K562 (cell line): ENCODE measurements around the gene COL8A2. TPM values are rescaled to one million over a fixed set of nuclear protein-coding genes. Genes with fewer than 3 reads are reported as not detected.

ENCODE experiments used
- BRD9 ChIP-seq: fragments of 450-650 bp; IDR thresholded peaks from 2 replicates; pipeline ENCODE4 v1.6.1; 2018; ENCODE audit warnings: low read depth; ENCODE audit not compliant: partially characterized antibody
- CREM ChIP-seq: IDR thresholded peaks from 2 replicates; pipeline ENCODE4 v1.6.1; 2014; ENCODE audit warnings: antibody characterized with exemption, low read depth
- DDX20 ChIP-seq: fragments of 450-650 bp; IDR thresholded peaks from 2 replicates; pipeline ENCODE4 v1.6.1; 2016; ENCODE audit warnings: missing genetic modification characterization, low read depth, mild to moderate bottlenecking, missing compliant biosample characterization, moderate library complexity
- NR1H2 ChIP-seq: sonication (generic); formaldehyde crosslinking; IDR thresholded peaks from 2 replicates; pipeline ENCODE4 v1.4.0; 2020; ENCODE audit warnings: mild to moderate bottlenecking, missing genetic modification reagents
- NR2F6 ChIP-seq: fragments of 450-650 bp; formaldehyde crosslinking; IDR thresholded peaks from 2 replicates; pipeline ENCODE4 v1.4.0; 2020; ENCODE audit warnings: mild to moderate bottlenecking
- PCBP2 ChIP-seq: fragments of 200-400 bp; formaldehyde crosslinking; IDR thresholded peaks from 2 replicates; pipeline ENCODE4 v1.6.1; 2018; ENCODE audit warnings: low read length, low read depth, mild to moderate bottlenecking, moderate library complexity; ENCODE audit not compliant: poor library complexity, severe bottlenecking
- RBFOX2 ChIP-seq: fragments of 200-400 bp; formaldehyde crosslinking; IDR thresholded peaks from 2 replicates; pipeline ENCODE4 v1.6.1; 2017; ENCODE audit warnings: low read depth, mild to moderate bottlenecking, low read length, moderate library complexity
- SAFB ChIP-seq: fragments of 200-400 bp; formaldehyde crosslinking; IDR thresholded peaks from 2 replicates; pipeline ENCODE4 v1.6.1; 2017; ENCODE audit warnings: low read depth, low read length, borderline replicate concordance
- SMAD2 ChIP-seq: fragments of 150-350 bp; IDR thresholded peaks from 2 replicates; pipeline ENCODE4 v1.6.1; 2014; ENCODE audit warnings: low read depth, mild to moderate bottlenecking, low read length
- SMAD4 ChIP-seq: fragments of 250-450 bp; sonication (Bioruptor Pico); conservative IDR thresholded peaks from 2 replicates; pipeline ENCODE4 v1.8.0; 2021; ENCODE audit warnings: inconsistent platforms, mild to moderate bottlenecking, moderate library complexity
- SMARCE1 ChIP-seq: fragments of 450-650 bp; IDR thresholded peaks from 2 replicates; pipeline ENCODE4 v1.7.1; 2016; ENCODE audit warnings: mild to moderate bottlenecking
- YY1 ChIP-seq, 3 experiments: IDR thresholded peaks; 2 replicates each; pipeline ENCODE4 v1.6.1; 2011; ENCODE audit warnings: low read length in 2 of 3, mild to moderate bottlenecking in 2 of 3, moderate library complexity in 2 of 3, borderline replicate concordance in 1 of 3, control low read depth in 1 of 3, low read depth in 1 of 3; ENCODE audit not compliant: insufficient read depth in 3 of 3, insufficient replicate concordance in 2 of 3, control insufficient read depth in 1 of 3, insufficient read length in 1 of 3; ENCODE audit errors: extremely low read depth in 1 of 3
- ZNF212 ChIP-seq: fragments of 450-650 bp; formaldehyde crosslinking; IDR thresholded peaks from 2 replicates; pipeline ENCODE4 v1.4.0; 2020; ENCODE audit warnings: mild to moderate bottlenecking
- ZNF41 ChIP-seq: fragments of 250-450 bp; sonication (Bioruptor Pico); conservative IDR thresholded peaks from 2 replicates; pipeline ENCODE4 v1.4.0; 2020; ENCODE audit warnings: mild to moderate bottlenecking
- ZNF589 ChIP-seq: fragments of 200-800 bp; sonication (Bioruptor generic); IDR thresholded peaks from 2 replicates; pipeline ENCODE4 v1.6.1; 2016; ENCODE audit warnings: low read depth, missing genetic modification characterization, missing compliant biosample characterization
- ZNF780A ChIP-seq: fragments of 250-450 bp; sonication (Bioruptor Pico); IDR thresholded peaks from 2 replicates; pipeline ENCODE4 v1.5.0; 2021; ENCODE audit warnings: mild to moderate bottlenecking
- polyA plus RNA-seq, 8 experiments: library from polyadenylated mRNA; depleted of rRNA in 4 of 8; stranded (reverse) in 5 of 8; unstranded in 3 of 8; fragments of >200 nt; fragmentation: Nextera tagmentation in 2 of 8; fragmentation: Illumina TruSeq in 1 of 8; extraction: Ambion mirVana in 2 of 8; extraction: Trizol in 1 of 8; gene quantifications; 2 replicates each; pipeline versions ENCODE4 v1.2.1 to v1.2.3, GENCODE V29; 2011 to 2014; ENCODE audit warnings: inconsistent platforms in 1 of 8, missing spikeins in 1 of 8
- total RNA-seq, 7 experiments: library from RNA; depleted of rRNA in 6 of 7; stranded (reverse); fragments of >200 nt in 6 of 7; fragmentation: Illumina TruSeq in 2 of 7; extraction: Trizol in 2 of 7; gene quantifications; 2 replicates each; pipeline versions ENCODE4 v1.2.1 to v1.2.3, GENCODE V29; 2011 to 2021; ENCODE audit warnings: low replicate concordance in 1 of 7
- TF ChIP-seq, protein P1 (sequence below): fragments of 250-450 bp; sonication (Bioruptor Pico); IDR thresholded peaks from 2 replicates; pipeline ENCODE4 v1.4.0; 2020; ENCODE audit warnings: mild to moderate bottlenecking, moderate library complexity
- TF ChIP-seq, protein P2 (sequence below): sonication (generic); formaldehyde crosslinking; IDR thresholded peaks from 2 replicates; pipeline ENCODE4 v1.8.1; 2023; ENCODE audit warnings: mild to moderate bottlenecking, missing genetic modification reagents
- TF ChIP-seq, protein P3 (sequence below): fragments of 450-650 bp; formaldehyde crosslinking; IDR thresholded peaks from 2 replicates; pipeline ENCODE4 v1.4.0; 2022; ENCODE audit warnings: mild to moderate bottlenecking, moderate library complexity
- TF ChIP-seq, protein P4 (sequence below): fragments of 450-650 bp; formaldehyde crosslinking; conservative IDR thresholded peaks from 2 replicates; pipeline ENCODE4 v1.4.0; 2022; ENCODE audit warnings: mild to moderate bottlenecking, missing genetic modification characterization

The COL8A2 gene
- total and polyA plus RNA-seq, 9 of the 15 experiments (the other 6 are each of a cell fraction or from before 2014, with no cell fraction given) = 0.03 to 0.14 (median 0.04) TPM; not detected in 5

DNA sequence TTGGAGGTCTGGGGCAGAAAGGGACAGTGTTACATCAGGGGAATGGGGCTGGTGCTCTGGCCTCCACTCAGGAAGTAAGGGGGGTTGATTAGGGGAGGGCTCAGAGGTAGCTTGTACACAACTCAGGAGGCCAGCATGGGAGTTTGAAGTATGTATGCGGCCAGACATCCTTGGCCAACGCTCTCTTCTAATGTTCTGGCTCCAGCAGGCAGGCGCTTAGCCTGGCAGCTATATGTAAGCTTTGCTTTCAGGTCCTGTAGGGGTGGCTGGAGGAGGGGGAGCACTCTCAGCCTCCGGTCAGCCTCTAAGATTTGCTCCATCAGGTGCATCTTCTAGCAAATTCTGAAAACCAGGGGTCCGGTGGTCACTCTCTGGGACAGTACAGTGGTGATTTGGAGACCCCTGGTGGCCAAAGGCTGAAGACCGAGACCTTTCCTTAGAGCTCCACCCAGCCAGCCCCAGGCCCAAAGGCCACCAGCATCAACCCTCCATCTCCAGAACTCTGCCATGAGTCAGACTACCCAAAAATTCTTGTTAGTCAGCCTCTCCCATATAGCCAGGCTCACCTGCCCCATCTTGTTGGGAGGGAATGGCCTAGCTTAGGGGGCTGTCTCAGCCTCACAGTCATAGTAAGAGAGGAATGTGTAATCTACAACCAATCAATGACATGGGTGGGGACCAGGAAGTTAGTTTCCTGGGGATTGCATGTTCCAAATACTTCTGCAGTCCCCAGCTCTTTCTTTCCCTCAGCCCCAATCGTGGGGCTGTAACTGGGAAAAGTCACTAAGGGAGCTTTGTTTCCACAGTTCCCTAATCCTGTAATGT lies 9.7 kb upstream of the COL8A2 start (continued):
- peak in 1 of 3 experiments; percentile 22 for TF ChIP-seq YY1 (IDR thresholded peaks at IDR 0.05; ENCODE audit: borderline replicate concordance in 1 of 3, control insufficient read depth in 1 of 3, extremely low read depth in 1 of 3, insufficient read depth in 3 of 3, insufficient read length in 1 of 3, insufficient replicate concordance in 2 of 3, low read depth in 1 of 3, low read length in 2 of 3)
- TF ChIP-seq ZNF589 = peak; percentile 74; the same call in 1 of the 2 replicates
- no peak for TF ChIP-seq DDX20 (tag)
- TF ChIP-seq RBFOX2 = no peak; the same call in 1 of the 2 replicates
- no peak for TF ChIP-seq NR1H2 (CRISPR knock-in tag)
- no peak for TF ChIP-seq SMAD2
- no peak for TF ChIP-seq SAFB
- no peak for TF ChIP-seq PCBP2
- 0 out of 2 replicates have a peak, but pooled peaks have one; percentile 21 for TF ChIP-seq SMARCE1
- no peak for TF ChIP-seq CREM
- no peak for TF ChIP-seq ZNF212 (CRISPR knock-in tag)
- TF ChIP-seq, protein P1, sequence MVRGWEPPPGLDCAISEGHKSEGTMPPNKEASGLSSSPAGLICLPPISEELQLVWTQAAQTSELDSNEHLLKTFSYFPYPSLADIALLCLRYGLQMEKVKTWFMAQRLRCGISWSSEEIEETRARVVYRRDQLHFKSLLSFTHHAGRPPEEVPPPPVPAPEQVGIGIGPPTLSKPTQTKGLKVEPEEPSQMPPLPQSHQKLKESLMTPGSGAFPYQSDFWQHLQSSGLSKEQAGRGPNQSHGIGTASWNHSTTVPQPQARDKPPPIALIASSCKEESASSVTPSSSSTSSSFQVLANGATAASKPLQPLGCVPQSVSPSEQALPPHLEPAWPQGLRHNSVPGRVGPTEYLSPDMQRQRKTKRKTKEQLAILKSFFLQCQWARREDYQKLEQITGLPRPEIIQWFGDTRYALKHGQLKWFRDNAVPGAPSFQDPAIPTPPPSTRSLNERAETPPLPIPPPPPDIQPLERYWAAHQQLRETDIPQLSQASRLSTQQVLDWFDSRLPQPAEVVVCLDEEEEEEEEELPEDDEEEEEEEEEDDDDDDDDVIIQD (CRISPR knock-in tag) = no peak
- TF ChIP-seq, protein P2, sequence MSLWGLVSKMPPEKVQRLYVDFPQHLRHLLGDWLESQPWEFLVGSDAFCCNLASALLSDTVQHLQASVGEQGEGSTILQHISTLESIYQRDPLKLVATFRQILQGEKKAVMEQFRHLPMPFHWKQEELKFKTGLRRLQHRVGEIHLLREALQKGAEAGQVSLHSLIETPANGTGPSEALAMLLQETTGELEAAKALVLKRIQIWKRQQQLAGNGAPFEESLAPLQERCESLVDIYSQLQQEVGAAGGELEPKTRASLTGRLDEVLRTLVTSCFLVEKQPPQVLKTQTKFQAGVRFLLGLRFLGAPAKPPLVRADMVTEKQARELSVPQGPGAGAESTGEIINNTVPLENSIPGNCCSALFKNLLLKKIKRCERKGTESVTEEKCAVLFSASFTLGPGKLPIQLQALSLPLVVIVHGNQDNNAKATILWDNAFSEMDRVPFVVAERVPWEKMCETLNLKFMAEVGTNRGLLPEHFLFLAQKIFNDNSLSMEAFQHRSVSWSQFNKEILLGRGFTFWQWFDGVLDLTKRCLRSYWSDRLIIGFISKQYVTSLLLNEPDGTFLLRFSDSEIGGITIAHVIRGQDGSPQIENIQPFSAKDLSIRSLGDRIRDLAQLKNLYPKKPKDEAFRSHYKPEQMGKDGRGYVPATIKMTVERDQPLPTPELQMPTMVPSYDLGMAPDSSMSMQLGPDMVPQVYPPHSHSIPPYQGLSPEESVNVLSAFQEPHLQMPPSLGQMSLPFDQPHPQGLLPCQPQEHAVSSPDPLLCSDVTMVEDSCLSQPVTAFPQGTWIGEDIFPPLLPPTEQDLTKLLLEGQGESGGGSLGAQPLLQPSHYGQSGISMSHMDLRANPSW = peak; percentile 22; the same call in 1 of the 2 replicates
- TF ChIP-seq NR2F6 = 0 out of 2 replicates have a peak, but pooled peaks have one; percentile 39
- TF ChIP-seq SMAD4 (CRISPR knock-in tag) = peak; percentile 50
- TF ChIP-seq ZNF780A (CRISPR knock-in tag) = no peak
- TF ChIP-seq BRD9 = no peak
- 0 out of 2 replicates have a peak, but pooled peaks have one; percentile 11 for TF ChIP-seq ZNF41 (CRISPR knock-in tag)
- TF ChIP-seq, protein P3, sequence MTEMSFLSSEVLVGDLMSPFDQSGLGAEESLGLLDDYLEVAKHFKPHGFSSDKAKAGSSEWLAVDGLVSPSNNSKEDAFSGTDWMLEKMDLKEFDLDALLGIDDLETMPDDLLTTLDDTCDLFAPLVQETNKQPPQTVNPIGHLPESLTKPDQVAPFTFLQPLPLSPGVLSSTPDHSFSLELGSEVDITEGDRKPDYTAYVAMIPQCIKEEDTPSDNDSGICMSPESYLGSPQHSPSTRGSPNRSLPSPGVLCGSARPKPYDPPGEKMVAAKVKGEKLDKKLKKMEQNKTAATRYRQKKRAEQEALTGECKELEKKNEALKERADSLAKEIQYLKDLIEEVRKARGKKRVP (CRISPR knock-in tag) = 0 out of 2 replicates have a peak, but pooled peaks have one; percentile 7
- TF ChIP-seq, protein P4, sequence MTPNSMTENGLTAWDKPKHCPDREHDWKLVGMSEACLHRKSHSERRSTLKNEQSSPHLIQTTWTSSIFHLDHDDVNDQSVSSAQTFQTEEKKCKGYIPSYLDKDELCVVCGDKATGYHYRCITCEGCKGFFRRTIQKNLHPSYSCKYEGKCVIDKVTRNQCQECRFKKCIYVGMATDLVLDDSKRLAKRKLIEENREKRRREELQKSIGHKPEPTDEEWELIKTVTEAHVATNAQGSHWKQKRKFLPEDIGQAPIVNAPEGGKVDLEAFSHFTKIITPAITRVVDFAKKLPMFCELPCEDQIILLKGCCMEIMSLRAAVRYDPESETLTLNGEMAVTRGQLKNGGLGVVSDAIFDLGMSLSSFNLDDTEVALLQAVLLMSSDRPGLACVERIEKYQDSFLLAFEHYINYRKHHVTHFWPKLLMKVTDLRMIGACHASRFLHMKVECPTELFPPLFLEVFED (CRISPR knock-in tag) = no peak
